GM12891 (cell line): ENCODE results near the gene OSBPL1A.

Experiments used
- SPI1 ChIP-seq: IDR thresholded peaks from 2 replicates; pipeline ENCODE4 v1.6.1; 2011; ENCODE audit warnings: low read depth, low read length, control low read depth
- TAF1 ChIP-seq: IDR thresholded peaks from 2 replicates; pipeline ENCODE4 v1.6.1; 2011; ENCODE audit warnings: low read depth, low read length, control low read depth

GRCh38 chr18:24187689-24188088 lies 209.9 kb downstream of the OSBPL1A start:
- TF ChIP-seq SPI1 (no peak), TAF1 (no peak)
